GM18951 (cell line): Measurements from ENCODE around the gene ADTRP.
"Not testable (repeated sequence)": the region's sequence is repeated elsewhere in the genome, so short reads cannot be mapped to it uniquely, and the experiment has no call there.

Source experiments
- POLR2A ChIP-seq: IDR thresholded peaks from 4 replicates; pipeline ENCODE4 v1.6.1; 2011; ENCODE audit warnings: mild to moderate bottlenecking; ENCODE audit not compliant: insufficient read length, insufficient read depth; ENCODE audit errors: extremely low read depth
- in situ Hi-C: fragments of 300-500 bp; cut with MboI; formaldehyde crosslinking; loops from one replicate; pipeline ENCODE4 v1.12.0; 2022; ENCODE audit warnings: low sequenced_read_pairs, mixed read lengths, inconsistent platforms; ENCODE audit not compliant: unreplicated experiment

The ADTRP gene

GRCh38 chr6:11688425-11688709 lies 90.2 kb downstream of the ADTRP start:
- no peak for TF ChIP-seq POLR2A
- in situ Hi-C loops, result no loop called here

- in situ Hi-C loops, result no loop called here
- no peak for TF ChIP-seq POLR2A
Observed at GRCh38 chr6:11685481-11686093, 93.0 kb downstream of the ADTRP start.

- in situ Hi-C loops, result no loop called here
- no peak for TF ChIP-seq POLR2A
Observed at GRCh38 chr6:11684901-11685480, 93.6 kb downstream of the ADTRP start.

DNA sequence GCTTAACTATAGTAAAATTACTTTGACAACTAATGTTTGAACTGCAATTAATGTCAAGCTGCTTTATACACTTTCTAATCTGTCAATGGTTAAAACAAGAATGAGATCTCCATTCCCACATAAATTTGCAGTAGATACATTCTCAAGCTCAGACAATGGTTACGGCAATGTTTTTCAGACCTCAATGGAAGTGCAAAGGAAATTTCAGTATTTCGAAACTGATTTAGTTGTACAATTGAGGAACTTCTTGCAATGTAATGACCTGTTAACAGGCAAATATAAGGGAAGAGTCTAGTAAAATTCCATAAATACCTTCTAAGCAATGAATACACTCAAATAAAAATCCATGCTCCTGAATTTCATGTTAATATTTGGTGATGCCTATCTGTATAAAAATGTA lies 94.7 kb downstream of the ADTRP start:
- in situ Hi-C loops, result no loop called here
- TF ChIP-seq POLR2A, result no peak

GRCh38 chr6:11682561-11682975 lies 96.0 kb downstream of the ADTRP start:
- in situ Hi-C loops, result no loop called here
- TF ChIP-seq POLR2A, result no peak

GRCh38 chr6:11681770-11682169 lies 96.8 kb downstream of the ADTRP start:
- in situ Hi-C loops, result no loop called here
- TF ChIP-seq POLR2A, result no peak

GRCh38 chr6:11681357-11681756 lies 97.2 kb downstream of the ADTRP start:
- TF ChIP-seq POLR2A, result no peak
- in situ Hi-C loops, result no loop called here

DNA sequence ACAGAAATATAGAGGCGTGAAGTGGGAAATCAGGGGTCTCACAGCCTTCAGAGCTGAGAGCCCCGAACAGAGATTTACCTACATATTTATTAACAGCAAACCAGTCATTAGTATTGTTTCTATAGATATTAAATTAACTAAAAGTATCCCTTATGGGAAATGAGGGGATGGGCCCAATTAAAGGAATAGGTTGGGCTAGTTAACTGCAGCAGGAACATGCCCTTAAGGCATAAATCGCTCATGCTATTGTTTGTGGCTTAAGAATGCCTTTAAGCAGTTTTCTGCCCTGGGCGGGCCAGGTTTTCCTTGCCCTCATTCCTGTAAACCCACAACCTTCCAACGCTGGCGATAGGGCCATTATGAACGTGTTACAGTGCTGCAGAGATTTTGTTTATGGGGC lies 98.1 kb downstream of the ADTRP start:
- in situ Hi-C loops, result not testable (repeated sequence)

DNA sequence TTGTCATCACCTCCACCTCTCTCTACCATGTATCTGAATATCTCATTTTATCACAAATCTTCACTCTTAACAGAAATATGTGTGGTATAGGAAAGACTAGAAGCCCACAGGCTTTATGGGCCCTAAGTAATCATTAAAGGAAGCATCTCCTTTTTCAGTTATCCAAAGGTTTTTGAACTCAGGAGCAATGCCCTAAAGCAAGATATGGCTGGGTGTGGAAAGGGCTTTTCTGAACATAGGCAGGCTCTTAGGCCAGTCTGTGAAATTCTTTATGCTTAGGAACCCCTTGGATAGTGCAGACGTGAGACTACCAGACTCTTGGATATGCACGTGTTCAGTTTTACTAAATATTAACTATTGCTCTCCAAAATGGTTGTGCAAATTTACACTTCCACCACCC lies 99.5 kb downstream of the ADTRP start:
- no peak for TF ChIP-seq POLR2A
- in situ Hi-C loops, result no loop called here

DNA sequence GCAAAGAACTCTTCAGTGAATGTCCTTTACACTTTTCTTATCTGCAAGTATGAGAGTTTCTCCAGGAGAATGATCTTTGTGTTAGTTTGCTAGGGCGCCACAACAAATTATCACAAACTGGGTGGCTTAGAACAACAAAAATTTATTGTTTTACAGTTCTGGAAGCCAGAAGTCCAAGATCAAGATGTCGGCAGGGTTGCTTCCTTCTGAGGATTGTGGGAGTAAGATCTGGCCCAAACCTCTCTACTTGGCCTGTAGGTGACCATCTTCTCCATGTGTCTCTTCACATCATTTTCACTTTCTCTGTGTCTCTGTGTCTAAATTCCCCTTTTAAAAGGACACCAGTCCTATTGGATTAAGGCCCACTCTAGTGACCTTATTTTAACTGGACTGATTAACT lies 103.0 kb downstream of the ADTRP start:
- TF ChIP-seq POLR2A, result no peak
- in situ Hi-C loops, result no loop called here

DNA sequence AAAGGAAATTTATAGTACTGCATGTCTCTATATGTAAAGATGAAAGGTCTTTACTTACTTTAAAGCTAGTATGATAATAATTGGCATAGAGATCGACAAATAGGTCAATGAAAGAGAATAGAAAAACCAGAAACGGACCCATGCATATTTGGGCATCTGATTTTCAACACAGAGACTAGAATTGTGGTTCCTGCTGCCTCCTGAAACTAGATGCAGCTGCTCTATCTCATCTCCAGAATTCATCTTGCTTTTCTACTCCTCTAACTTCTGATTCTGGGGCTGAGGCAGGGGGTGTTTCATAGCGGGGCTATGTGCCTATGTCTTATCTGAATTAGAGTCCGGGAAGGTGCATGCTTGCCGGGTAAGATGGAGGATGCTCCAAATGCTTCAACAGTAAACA lies 105.9 kb downstream of the ADTRP start:
- no peak for TF ChIP-seq POLR2A
- in situ Hi-C loops, result no loop called here

GRCh38 chr6:11672256-11672655 lies 106.3 kb downstream of the ADTRP start:
- in situ Hi-C loops, result no loop called here

GRCh38 chr6:11669696-11670095 lies 108.9 kb downstream of the ADTRP start:
- no peak for TF ChIP-seq POLR2A
- in situ Hi-C loops, result no loop called here

More at GRCh38 chr6:11672256-11672655, 106.3 kb downstream of the ADTRP start:
- no peak for TF ChIP-seq POLR2A

DNA sequence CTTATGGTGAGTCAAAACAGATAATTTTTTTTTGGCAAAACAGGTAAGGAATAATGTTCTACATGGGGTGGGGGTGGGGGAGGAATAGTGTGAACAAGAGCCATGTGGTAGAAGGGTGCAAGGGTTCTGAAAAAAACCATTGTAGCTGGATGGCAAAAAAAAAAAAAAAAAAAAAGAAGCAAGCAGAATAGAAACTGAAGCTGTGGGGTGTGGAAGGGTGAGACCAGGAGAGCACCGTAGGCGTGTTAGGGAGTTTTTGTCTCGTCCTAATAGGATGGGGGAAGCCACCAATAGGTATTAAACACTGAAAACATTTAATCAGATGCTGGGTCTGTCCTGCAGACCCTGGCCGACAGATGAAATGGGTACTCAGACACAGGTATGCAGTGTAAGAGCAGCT lies 110.1 kb downstream of the ADTRP start:
- TF ChIP-seq POLR2A, result no peak
- in situ Hi-C loops, result no loop called here

DNA sequence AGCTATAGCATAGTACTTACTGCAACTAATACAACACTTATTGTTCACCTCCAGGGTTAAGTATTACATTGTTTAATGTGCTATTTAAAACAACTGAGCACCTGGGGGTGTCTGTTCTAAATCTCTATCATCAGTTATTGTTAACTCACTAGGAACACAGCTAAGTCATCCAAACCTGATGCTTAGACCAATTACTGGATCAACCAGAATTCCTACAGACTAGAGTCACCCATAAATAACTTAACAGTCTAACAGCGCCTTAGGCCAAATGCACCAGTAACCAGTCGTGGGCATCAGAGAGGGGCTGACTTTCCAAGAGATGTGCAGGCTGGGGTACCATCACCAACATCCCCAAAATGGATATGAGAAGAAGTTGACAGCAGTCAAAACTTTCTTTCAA lies 110.7 kb downstream of the ADTRP start:
- TF ChIP-seq POLR2A, result no peak
- in situ Hi-C loops, result no loop called here

DNA sequence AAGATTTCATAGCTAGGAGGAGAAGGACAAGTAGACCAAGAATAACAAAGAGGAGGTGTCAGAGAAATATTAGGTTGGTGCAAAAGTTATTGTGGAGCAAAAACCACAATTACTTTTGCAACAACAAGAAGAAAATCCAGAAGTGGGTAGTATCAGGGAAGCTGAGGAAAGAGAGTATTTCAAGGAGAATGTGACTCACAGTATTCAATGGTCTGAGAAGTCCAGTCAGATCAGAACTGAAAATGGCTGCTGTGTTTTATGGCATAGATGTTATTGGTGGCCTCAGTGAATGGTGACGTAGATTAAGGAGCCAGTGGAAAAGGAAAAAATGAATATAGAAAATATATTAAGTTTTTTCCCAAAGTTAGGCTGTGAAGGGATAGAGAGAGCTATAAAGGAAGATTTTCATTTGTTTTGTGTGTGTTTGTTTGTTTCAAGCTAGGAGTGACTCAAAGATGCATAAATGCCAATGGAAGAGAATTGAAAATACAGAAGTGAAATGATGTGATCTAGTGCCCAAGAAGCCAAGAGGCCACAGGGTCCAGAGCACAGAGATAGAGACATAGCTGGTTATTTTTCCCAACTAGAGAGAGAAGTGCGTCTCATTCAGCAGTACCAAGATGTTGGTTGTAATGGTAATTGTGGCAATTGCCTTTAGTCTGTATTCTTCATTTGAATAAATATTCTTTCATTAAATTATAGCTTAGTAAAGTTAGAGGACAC lies 112.8 kb downstream of the ADTRP start:
- no peak for TF ChIP-seq POLR2A
- in situ Hi-C loops, result no loop called here
